ENCODE data around the gene ADAMTS13. TPM values are rescaled to one million over a fixed set of nuclear protein-coding genes. Genes with fewer than 3 reads are reported as not detected.
A peak's percentile ranks its signal among the peaks of the same experiment; 100 is the strongest.

ADAMTS13 gene
- total RNA-seq, 2 experiments from 2014 or later, result 2.2 to 2.6 TPM

DNA sequence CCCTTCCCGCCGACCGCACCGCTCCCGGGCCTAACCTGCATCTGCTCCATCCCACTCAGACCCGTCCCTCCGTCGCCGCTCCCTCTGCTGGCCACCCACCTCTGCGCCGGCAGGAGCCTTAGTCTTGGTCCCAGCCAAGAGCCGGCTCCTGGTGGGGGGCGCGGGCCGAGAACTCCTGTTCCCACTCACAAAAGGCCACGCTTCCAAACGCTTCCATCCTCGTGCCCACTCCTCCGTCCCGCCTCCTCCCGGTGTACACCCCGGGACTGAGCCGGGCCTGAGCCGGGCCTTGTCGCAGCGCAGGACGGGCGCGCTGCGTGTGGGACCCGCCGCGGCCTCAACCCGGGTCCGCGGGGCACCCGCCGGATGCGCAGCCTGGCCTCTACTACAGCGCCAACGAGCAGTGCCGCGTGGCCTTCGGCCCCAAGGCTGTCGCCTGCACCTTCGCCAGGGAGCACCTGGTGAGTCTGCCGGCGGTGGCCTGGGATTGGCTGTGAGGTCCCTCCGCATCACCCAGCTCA, 7.5 kb downstream of the ADAMTS13 start:
- peaks cover 12% of the 10 kb centered on the region for H3K4me1 Mint-ChIP-seq (ENCODE audit: low read depth)
- TF ChIP-seq, protein P1, sequence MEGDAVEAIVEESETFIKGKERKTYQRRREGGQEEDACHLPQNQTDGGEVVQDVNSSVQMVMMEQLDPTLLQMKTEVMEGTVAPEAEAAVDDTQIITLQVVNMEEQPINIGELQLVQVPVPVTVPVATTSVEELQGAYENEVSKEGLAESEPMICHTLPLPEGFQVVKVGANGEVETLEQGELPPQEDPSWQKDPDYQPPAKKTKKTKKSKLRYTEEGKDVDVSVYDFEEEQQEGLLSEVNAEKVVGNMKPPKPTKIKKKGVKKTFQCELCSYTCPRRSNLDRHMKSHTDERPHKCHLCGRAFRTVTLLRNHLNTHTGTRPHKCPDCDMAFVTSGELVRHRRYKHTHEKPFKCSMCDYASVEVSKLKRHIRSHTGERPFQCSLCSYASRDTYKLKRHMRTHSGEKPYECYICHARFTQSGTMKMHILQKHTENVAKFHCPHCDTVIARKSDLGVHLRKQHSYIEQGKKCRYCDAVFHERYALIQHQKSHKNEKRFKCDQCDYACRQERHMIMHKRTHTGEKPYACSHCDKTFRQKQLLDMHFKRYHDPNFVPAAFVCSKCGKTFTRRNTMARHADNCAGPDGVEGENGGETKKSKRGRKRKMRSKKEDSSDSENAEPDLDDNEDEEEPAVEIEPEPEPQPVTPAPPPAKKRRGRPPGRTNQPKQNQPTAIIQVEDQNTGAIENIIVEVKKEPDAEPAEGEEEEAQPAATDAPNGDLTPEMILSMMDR (IDR thresholded peaks at IDR 0.05), result no peak
- Histone ChIP-seq H3K4me3 (ENCODE audit: low read length) (no peak overlapping the region), H3K27ac (ENCODE audit: low read depth in 1 of 2, low read length in 2 of 2) (no peak overlapping the region), H3K36me3 (ENCODE audit: insufficient read depth, low read length) (no peaks in the 10 kb centered on the region), H3K9me3 (ENCODE audit: control insufficient read depth in 1 of 2, insufficient read depth in 1 of 2, low read length in 2 of 2) (peaks cover 0 to 11% of the 10 kb centered on the region in 2 experiments), H3K27me3 (ENCODE audit: control insufficient read depth in 1 of 2, insufficient read depth in 2 of 2, low read length in 2 of 2) (peaks cover 17 to 27% of the 10 kb centered on the region in 2 experiments), H3K4me1 (ENCODE audit: insufficient read depth, low read length) (peaks cover 5% of the 10 kb centered on the region)
- peak in 3 of 14 experiments; percentile 24 to 38 (median 35) for DNase-seq
- no peak for ATAC-seq (ENCODE audit: poor library complexity)
- peak overlapping the region; percentile 63 for H3K4me3 Mint-ChIP-seq
- ChIA-PET POLR2A (no interaction called here), CTCF (no interaction called here)
- H3K27me3 Mint-ChIP-seq, result peaks cover 30% of the 10 kb centered on the region
- intact Hi-C loops (cut with DNase I, micrococcal nuclease), result no loop called here
- no peak overlapping the region for H3K27ac Mint-ChIP-seq
- H3K9me3 Mint-ChIP-seq, result no peaks in the 10 kb centered on the region
- no peaks in the 10 kb centered on the region for H3K36me3 Mint-ChIP-seq (ENCODE audit: low read depth)

DNA sequence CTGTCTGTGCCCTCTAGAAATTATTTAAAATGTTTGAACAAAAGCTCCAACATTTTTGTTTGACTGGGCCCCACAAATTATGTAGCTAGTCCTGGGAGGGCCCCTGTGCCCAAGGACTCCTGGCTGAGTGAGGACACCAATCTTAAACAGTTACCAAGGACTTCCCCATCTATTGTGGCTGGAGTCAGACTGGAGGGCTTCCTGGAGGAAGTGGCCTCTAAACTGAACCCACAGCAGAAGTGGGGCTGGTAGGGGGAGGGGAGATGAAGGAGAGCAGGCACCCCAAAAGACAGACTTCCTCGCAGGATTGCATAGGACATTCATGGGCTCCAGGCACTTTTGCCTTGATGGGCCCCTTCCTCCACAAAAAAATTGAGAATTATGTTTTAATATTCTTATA, 8.1 kb downstream of the ADAMTS13 start:
- H3K4me1 ChIP-seq (ENCODE audit: insufficient read depth, low read length), result peaks cover 5% of the 10 kb centered on the region
- Mint-ChIP-seq H3K4me1 (ENCODE audit: low read depth) (peaks cover 12% of the 10 kb centered on the region), H3K36me3 (ENCODE audit: low read depth) (no peaks in the 10 kb centered on the region), H3K4me3 (no peak overlapping the region), H3K9me3 (no peaks in the 10 kb centered on the region), H3K27ac (no peak overlapping the region), H3K27me3 (peaks cover 27% of the 10 kb centered on the region)
- DNase-seq, result no peak
- H3K9me3 ChIP-seq (ENCODE audit: control insufficient read depth in 1 of 2, insufficient read depth in 1 of 2, low read length in 2 of 2), result peaks cover 0 to 11% of the 10 kb centered on the region in 2 experiments
- H3K36me3 ChIP-seq (ENCODE audit: insufficient read depth, low read length), result no peaks in the 10 kb centered on the region
- peaks cover 17 to 27% of the 10 kb centered on the region in 2 experiments for H3K27me3 ChIP-seq (ENCODE audit: control insufficient read depth in 1 of 2, insufficient read depth in 2 of 2, low read length in 2 of 2)
- no peak overlapping the region for H3K4me3 ChIP-seq (ENCODE audit: low read length)
- no peak for ATAC-seq (ENCODE audit: poor library complexity)
- POLR2A ChIA-PET, result no interaction called here
- CTCF ChIA-PET, result no interaction called here
- TF ChIP-seq, protein P1 (IDR thresholded peaks at IDR 0.05), result no peak
- no peak overlapping the region for H3K27ac ChIP-seq (ENCODE audit: low read depth in 1 of 2, low read length in 2 of 2)
- intact Hi-C loops (cut with DNase I, micrococcal nuclease), result no loop called here

DNA sequence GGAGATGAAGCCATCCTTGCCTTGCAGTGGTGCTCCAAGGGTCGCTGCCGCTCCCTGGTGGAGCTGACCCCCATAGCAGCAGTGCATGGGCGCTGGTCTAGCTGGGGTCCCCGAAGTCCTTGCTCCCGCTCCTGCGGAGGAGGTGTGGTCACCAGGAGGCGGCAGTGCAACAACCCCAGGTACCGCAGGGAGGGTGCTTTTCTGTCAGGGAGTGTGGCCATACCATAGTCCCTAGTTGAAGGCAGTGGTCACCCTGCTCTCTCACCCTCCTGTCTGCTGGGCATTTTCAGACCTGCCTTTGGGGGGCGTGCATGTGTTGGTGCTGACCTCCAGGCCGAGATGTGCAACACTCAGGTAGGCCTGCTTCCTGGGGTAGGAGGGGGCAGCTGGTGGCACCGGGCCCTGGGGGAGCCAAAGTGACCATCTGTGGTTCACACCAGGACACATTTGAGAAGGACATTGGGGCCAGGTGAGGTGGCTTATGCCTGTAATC, 11.2 kb downstream of the ADAMTS13 start:
- POLR2A ChIA-PET, result no interaction called here
- Mint-ChIP-seq H3K36me3 (ENCODE audit: low read depth) (no peaks in the 10 kb centered on the region), H3K4me3 (no peak overlapping the region), H3K27me3 (peaks cover 6% of the 10 kb centered on the region), H3K4me1 (ENCODE audit: low read depth) (no peaks in the 10 kb centered on the region), H3K9me3 (no peaks in the 10 kb centered on the region), H3K27ac (no peak overlapping the region)
- H3K27ac ChIP-seq (ENCODE audit: low read depth in 1 of 2, low read length in 2 of 2), result no peak overlapping the region
- no peak for DNase-seq
- no peak for ATAC-seq (ENCODE audit: poor library complexity)
- CTCF ChIA-PET, result no interaction called here
- H3K36me3 ChIP-seq (ENCODE audit: insufficient read depth, low read length), result no peaks in the 10 kb centered on the region
- no peak overlapping the region for H3K4me3 ChIP-seq (ENCODE audit: low read length)
- intact Hi-C loops (cut with DNase I, micrococcal nuclease), result no loop called here
- peaks cover 3 to 4% of the 10 kb centered on the region in 2 experiments for H3K27me3 ChIP-seq (ENCODE audit: control insufficient read depth in 1 of 2, insufficient read depth in 2 of 2, low read length in 2 of 2)
- TF ChIP-seq, protein P1 (IDR thresholded peaks at IDR 0.05), result no peak
- no peaks in the 10 kb centered on the region for H3K4me1 ChIP-seq (ENCODE audit: insufficient read depth, low read length)
- H3K9me3 ChIP-seq (ENCODE audit: control insufficient read depth in 1 of 2, insufficient read depth in 1 of 2, low read length in 2 of 2), result no peaks in the 10 kb centered on the region

Data from CD4-positive, alpha-beta T cell (primary cell).